ENCODE results near the gene TRA2B. TPM values are rescaled to one million over a fixed set of nuclear protein-coding genes. Genes with fewer than 3 reads are reported as not detected.

The TRA2B gene
- total RNA-seq, 1 donor from 2014 or later = 120 TPM

- no peak overlapping the region for H3K27ac ChIP-seq (ENCODE audit: low read depth, low read length)
- H3K79me2 ChIP-seq (ENCODE audit: insufficient read depth, low read length) = peaks cover 100% of the 10 kb centered on the region
- peaks cover 67% of the 10 kb centered on the region for H3K4me1 ChIP-seq (ENCODE audit: insufficient read depth, low read length)
- peak overlapping the region; percentile 54 for H3K27ac Mint-ChIP-seq (ENCODE audit: unreplicated experiment)
- H3K4me1 Mint-ChIP-seq (ENCODE audit: low read depth, unreplicated experiment) = peaks cover 63% of the 10 kb centered on the region
- peak overlapping the region; percentile 36 for H3K4me3 ChIP-seq (ENCODE audit: insufficient read depth, low read depth, low read length)
- DNase-seq (ENCODE audit: low read depth) = no peak
- peaks cover 100% of the 10 kb centered on the region for H4K20me1 ChIP-seq (ENCODE audit: insufficient read depth, low read length)
- no peaks in the 10 kb centered on the region for H3K27me3 ChIP-seq (ENCODE audit: insufficient read depth, low read length)
- H3K9ac ChIP-seq (ENCODE audit: low read length) = peak overlapping the region; percentile 21
- H3K4me3 Mint-ChIP-seq (ENCODE audit: unreplicated experiment) = peak overlapping the region; percentile 37
- no peak for FAIRE-seq
- H3K36me3 ChIP-seq (ENCODE audit: insufficient read depth, low read length) = peaks cover 15% of the 10 kb centered on the region
- no peaks in the 10 kb centered on the region for H3K27me3 Mint-ChIP-seq (ENCODE audit: low read depth, unreplicated experiment)
- no peak for TF ChIP-seq EZH2 (IDR thresholded peaks at IDR 0.05; ENCODE audit: insufficient read depth, low read length)
- no peak for TF ChIP-seq CTCF (IDR thresholded peaks at IDR 0.05; ENCODE audit: insufficient read depth, low read depth, low read length)
- no peak overlapping the region for H2AFZ ChIP-seq (ENCODE audit: low read depth, low read length)
- no peaks in the 10 kb centered on the region for H3K9me3 Mint-ChIP-seq (ENCODE audit: unreplicated experiment)
- no peaks in the 10 kb centered on the region for H3K9me3 ChIP-seq (ENCODE audit: insufficient read depth, low read depth, low read length)
- no peaks in the 10 kb centered on the region for H3K36me3 Mint-ChIP-seq (ENCODE audit: low read depth, unreplicated experiment)
- H3K4me2 ChIP-seq (ENCODE audit: low read length) = peak overlapping the region; percentile 91
Measured at GRCh38 chr3:185931777-185932612, 5.8 kb downstream of the TRA2B start.

- no peak for TF ChIP-seq EZH2 (IDR thresholded peaks at IDR 0.05; ENCODE audit: insufficient read depth, low read length)
- no peak for TF ChIP-seq CTCF (IDR thresholded peaks at IDR 0.05; ENCODE audit: insufficient read depth, low read depth, low read length)
- H3K4me3 ChIP-seq (ENCODE audit: insufficient read depth, low read depth, low read length) = peak overlapping the region; percentile 12
- Mint-ChIP-seq H3K9me3 (ENCODE audit: unreplicated experiment) (no peaks in the 10 kb centered on the region), H3K27me3 (ENCODE audit: low read depth, unreplicated experiment) (no peaks in the 10 kb centered on the region), H3K4me1 (ENCODE audit: low read depth, unreplicated experiment) (peaks cover 74% of the 10 kb centered on the region), H3K27ac (ENCODE audit: unreplicated experiment) (no peak overlapping the region), H3K36me3 (ENCODE audit: low read depth, unreplicated experiment) (peaks cover 4% of the 10 kb centered on the region), H3K4me3 (ENCODE audit: unreplicated experiment) (peak overlapping the region; percentile 72)
- H3K79me2 ChIP-seq (ENCODE audit: insufficient read depth, low read length) = peaks cover 100% of the 10 kb centered on the region
- H3K9me3 ChIP-seq (ENCODE audit: insufficient read depth, low read depth, low read length) = no peaks in the 10 kb centered on the region
- H3K27ac ChIP-seq (ENCODE audit: low read depth, low read length) = no peak overlapping the region
- no peak overlapping the region for H2AFZ ChIP-seq (ENCODE audit: low read depth, low read length)
- peaks cover 100% of the 10 kb centered on the region for H4K20me1 ChIP-seq (ENCODE audit: insufficient read depth, low read length)
- FAIRE-seq (no peak), DNase-seq (ENCODE audit: low read depth) (peak; percentile 40)
- H3K4me1 ChIP-seq (ENCODE audit: insufficient read depth, low read length) = peaks cover 71% of the 10 kb centered on the region
- H3K4me2 ChIP-seq (ENCODE audit: low read length) = peak overlapping the region; percentile 91
- peaks cover 27% of the 10 kb centered on the region for H3K36me3 ChIP-seq (ENCODE audit: insufficient read depth, low read length)
- H3K9ac ChIP-seq (ENCODE audit: low read length) = peak overlapping the region; percentile 21
- no peaks in the 10 kb centered on the region for H3K27me3 ChIP-seq (ENCODE audit: insufficient read depth, low read length)
Measured at GRCh38 chr3:185930393-185931107, 7.3 kb downstream of the TRA2B start.

Measured in astrocyte (in vitro differentiated cells and primary cell).